NCI-H2107 (cell line): ENCODE data around the gene LILRA6.
"Not testable (repeated sequence)": the region's sequence is repeated elsewhere in the genome, so short reads cannot be mapped to it uniquely, and the experiment has no call there.

Source experiments
- DNase-seq: peaks from one replicate; lab custom pipeline; 2025; lab: John Stamatoyannopoulos, UW

LILRA6 gene

GRCh38 chr19:54242646-54243045 is at the start of gene LILRA6:
LILRA6 (minus strand) TSS chr19:54242790.
- not testable (repeated sequence) for DNase-seq

GRCh38 chr19:54289160-54289559 is 46.6 kb upstream of the LILRA6 start:
- DNase-seq = not testable (repeated sequence)

GRCh38 chr19:54287456-54287855 is 44.9 kb upstream of the LILRA6 start:
- no peak for DNase-seq

- not testable (repeated sequence) for DNase-seq
Measured at GRCh38 chr19:54286283-54286682, 43.7 kb upstream of the LILRA6 start.

- DNase-seq = not testable (repeated sequence)
Measured at GRCh38 chr19:54285427-54286056, 43.0 kb upstream of the LILRA6 start.

GRCh38 chr19:54282686-54283470 is 40.3 kb upstream of the LILRA6 start:
- DNase-seq = no peak

- DNase-seq = not testable (repeated sequence)
Measured at GRCh38 chr19:54281729-54282075, 39.1 kb upstream of the LILRA6 start.

GRCh38 chr19:54281007-54281728 is 38.6 kb upstream of the LILRA6 start, which contains the start of gene LILRB2:
LILRB2 (minus strand) TSS chr19:54281110; CDS start chr19:54280496, 614 bp downstream.
- DNase-seq = no peak

- not testable (repeated sequence) for DNase-seq
Measured at GRCh38 chr19:54280441-54280840, 37.9 kb upstream of the LILRA6 start.

- DNase-seq = not testable (repeated sequence)
Measured at GRCh38 chr19:54280025-54280424, 37.4 kb upstream of the LILRA6 start.

- no peak for DNase-seq
Measured at GRCh38 chr19:54279406-54279962, 36.9 kb upstream of the LILRA6 start.

GRCh38 chr19:54278571-54279195 is 36.1 kb upstream of the LILRA6 start:
- not testable (repeated sequence) for DNase-seq

GRCh38 chr19:54278056-54278455 is 35.5 kb upstream of the LILRA6 start:
- not testable (repeated sequence) for DNase-seq

GRCh38 chr19:54277111-54277615 is 34.6 kb upstream of the LILRA6 start:
- not testable (repeated sequence) for DNase-seq

- DNase-seq = no peak
Measured at GRCh38 chr19:54275951-54276350, 33.4 kb upstream of the LILRA6 start.

- DNase-seq = not testable (repeated sequence)
Measured at GRCh38 chr19:54274516-54274915, 31.9 kb upstream of the LILRA6 start.

- no peak for DNase-seq
Measured at GRCh38 chr19:54273821-54274220, 31.2 kb upstream of the LILRA6 start.

- DNase-seq = not testable (repeated sequence)
Measured at GRCh38 chr19:54272181-54272580, 29.6 kb upstream of the LILRA6 start.

- not testable (repeated sequence) for DNase-seq
Measured at GRCh38 chr19:54271587-54271986, 29.0 kb upstream of the LILRA6 start.

- no peak for DNase-seq
Measured at GRCh38 chr19:54271106-54271505, 28.5 kb upstream of the LILRA6 start.

GRCh38 chr19:54268936-54269335 is 26.3 kb upstream of the LILRA6 start:
- no peak for DNase-seq

GRCh38 chr19:54266133-54266532 is 23.5 kb upstream of the LILRA6 start:
- no peak for DNase-seq
